ENCODE results near the gene TSEN2.
"Not testable (repeated sequence)": the region's sequence is repeated elsewhere in the genome, so short reads cannot be mapped to it uniquely, and the experiment has no call there.

TSEN2 gene

GRCh38 chr3:12449889-12450682 is 34.2 kb upstream of the TSEN2 start:
- in situ Hi-C loops (cut with MboI; ENCODE audit: low pct_unique_long_range_greater_than_20kb, low sequenced_read_pairs) = loop anchor here (25.0 kb wide), 1 partner anchor 313 kb away; no protein-coding TSS in a partner anchor
- no peak for DNase-seq

GRCh38 chr3:12451481-12451880 is 32.8 kb upstream of the TSEN2 start:
- in situ Hi-C loops (cut with MboI; ENCODE audit: low pct_unique_long_range_greater_than_20kb, low sequenced_read_pairs) = loop anchor here (25.0 kb wide), 1 partner anchor 314 kb away; no protein-coding TSS in a partner anchor
- DNase-seq = peak; percentile 9

GRCh38 chr3:12451960-12452359 is 32.3 kb upstream of the TSEN2 start:
- in situ Hi-C loops (cut with MboI; ENCODE audit: low pct_unique_long_range_greater_than_20kb, low sequenced_read_pairs) = loop anchor here (25.0 kb wide), 1 partner anchor 315 kb away; no protein-coding TSS in a partner anchor
- DNase-seq = no peak

- no peak for DNase-seq
- in situ Hi-C loops (cut with MboI; ENCODE audit: low pct_unique_long_range_greater_than_20kb, low sequenced_read_pairs) = loop anchor here (25.0 kb wide), 1 partner anchor 315 kb away; no protein-coding TSS in a partner anchor
Measured at GRCh38 chr3:12452361-12453330, 31.6 kb upstream of the TSEN2 start.

- in situ Hi-C loops (cut with MboI; ENCODE audit: low pct_unique_long_range_greater_than_20kb, low sequenced_read_pairs) = loop anchor here (25.0 kb wide), 1 partner anchor 317 kb away; no protein-coding TSS in a partner anchor
- DNase-seq = no peak
Measured at GRCh38 chr3:12454076-12454815, 30.0 kb upstream of the TSEN2 start.

GRCh38 chr3:12454816-12455121 is 29.5 kb upstream of the TSEN2 start:
- no peak for DNase-seq
- in situ Hi-C loops (cut with MboI; ENCODE audit: low pct_unique_long_range_greater_than_20kb, low sequenced_read_pairs) = loop anchor here (25.0 kb wide), 1 partner anchor 317 kb away; no protein-coding TSS in a partner anchor

- DNase-seq = no peak
- in situ Hi-C loops (cut with MboI; ENCODE audit: low pct_unique_long_range_greater_than_20kb, low sequenced_read_pairs) = loop anchor here (25.0 kb wide), 1 partner anchor 318 kb away; no protein-coding TSS in a partner anchor
Measured at GRCh38 chr3:12455740-12456139, 28.5 kb upstream of the TSEN2 start.

- DNase-seq = no peak
- in situ Hi-C loops (cut with MboI; ENCODE audit: low pct_unique_long_range_greater_than_20kb, low sequenced_read_pairs) = loop anchor here (25.0 kb wide), 1 partner anchor 319 kb away; no protein-coding TSS in a partner anchor
Measured at GRCh38 chr3:12456441-12456840, 27.8 kb upstream of the TSEN2 start.

- DNase-seq = not testable (repeated sequence)
- in situ Hi-C loops (cut with MboI; ENCODE audit: low pct_unique_long_range_greater_than_20kb, low sequenced_read_pairs) = loop anchor here (25.0 kb wide), 1 partner anchor 320 kb away; no protein-coding TSS in a partner anchor
Measured at GRCh38 chr3:12457380-12457779, 26.9 kb upstream of the TSEN2 start.

- in situ Hi-C loops (cut with MboI; ENCODE audit: low pct_unique_long_range_greater_than_20kb, low sequenced_read_pairs) = loop anchor here (25.0 kb wide), 1 partner anchor 322 kb away; no protein-coding TSS in a partner anchor
- no peak for DNase-seq
Measured at GRCh38 chr3:12458901-12459300, 25.4 kb upstream of the TSEN2 start.

GRCh38 chr3:12460127-12460526 is 24.2 kb upstream of the TSEN2 start:
- in situ Hi-C loops (cut with MboI; ENCODE audit: low pct_unique_long_range_greater_than_20kb, low sequenced_read_pairs) = loop anchor here (25.0 kb wide), 1 partner anchor 323 kb away; no protein-coding TSS in a partner anchor
- DNase-seq = no peak

GRCh38 chr3:12461097-12461649 is 23.1 kb upstream of the TSEN2 start:
- no peak for DNase-seq
- in situ Hi-C loops (cut with MboI; ENCODE audit: low pct_unique_long_range_greater_than_20kb, low sequenced_read_pairs) = loop anchor here (25.0 kb wide), 1 partner anchor 324 kb away; no protein-coding TSS in a partner anchor

GRCh38 chr3:12462159-12462947 is 21.9 kb upstream of the TSEN2 start:
- in situ Hi-C loops (cut with MboI; ENCODE audit: low pct_unique_long_range_greater_than_20kb, low sequenced_read_pairs) = loop anchor here (25.0 kb wide), 1 partner anchor 325 kb away; no protein-coding TSS in a partner anchor
- no peak for DNase-seq

GRCh38 chr3:12463686-12464085 is 20.6 kb upstream of the TSEN2 start:
- in situ Hi-C loops (cut with MboI; ENCODE audit: low pct_unique_long_range_greater_than_20kb, low sequenced_read_pairs) = loop anchor here (25.0 kb wide), 1 partner anchor 326 kb away; no protein-coding TSS in a partner anchor

GRCh38 chr3:12464181-12464580 is 20.1 kb upstream of the TSEN2 start:
- in situ Hi-C loops (cut with MboI; ENCODE audit: low pct_unique_long_range_greater_than_20kb, low sequenced_read_pairs) = loop anchor here (25.0 kb wide), 1 partner anchor 327 kb away; no protein-coding TSS in a partner anchor
- no peak for DNase-seq

More at GRCh38 chr3:12463686-12464085, 20.6 kb upstream of the TSEN2 start:
- no peak for DNase-seq

- in situ Hi-C loops (cut with MboI; ENCODE audit: low pct_unique_long_range_greater_than_20kb, low sequenced_read_pairs) = loop anchor here (25.0 kb wide), 1 partner anchor 328 kb away; no protein-coding TSS in a partner anchor
Measured at GRCh38 chr3:12465151-12465835, 19.0 kb upstream of the TSEN2 start.

GRCh38 chr3:12465836-12466225 is 18.4 kb upstream of the TSEN2 start:
- DNase-seq = no peak
- in situ Hi-C loops (cut with MboI; ENCODE audit: low pct_unique_long_range_greater_than_20kb, low sequenced_read_pairs) = loop anchor here (25.0 kb wide), 1 partner anchor 329 kb away; no protein-coding TSS in a partner anchor

More at GRCh38 chr3:12465151-12465835, 19.0 kb upstream of the TSEN2 start:
- no peak for DNase-seq

All from KBM-7 (cell line).